GM19043 (cell line): ENCODE results near the gene TBC1D19.
"Not testable (repeated sequence)": the region's sequence is repeated elsewhere in the genome, so short reads cannot be mapped to it uniquely, and the experiment has no call there.

Experiments
- ATAC-seq: cut with Tn5 transposase; IDR thresholded peaks from one replicate; pipeline ENCODE4 v1.9.1; 2021; ENCODE audit warnings: low read depth; ENCODE audit not compliant: unreplicated experiment

TBC1D19 gene

GRCh38 chr4:26583865-26584652, at the start of gene TBC1D19:
Gene TBC1D19 (plus strand): TSS chr4:26584084. CDS start chr4:26584194, 110 bp downstream.
- peak; percentile 100 for ATAC-seq

DNA sequence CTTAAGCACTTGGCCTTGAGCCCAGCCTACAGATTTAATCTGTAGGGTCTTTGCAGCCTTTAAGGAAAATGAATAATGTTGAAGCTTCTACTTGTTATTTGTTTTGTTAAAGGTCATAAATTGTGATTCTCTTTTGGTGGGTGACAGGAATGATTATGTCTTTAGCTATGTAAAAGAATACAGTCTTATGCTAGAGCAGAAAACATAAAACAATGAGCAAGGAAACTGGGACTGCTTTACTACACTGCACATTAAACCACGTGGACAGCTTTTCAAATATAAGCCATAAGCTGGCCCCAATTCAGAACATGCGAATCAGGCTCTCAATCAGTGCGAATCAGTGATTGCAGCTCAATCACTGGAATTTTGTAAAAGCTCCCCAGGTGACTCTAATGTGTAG, 40.9 kb upstream of the TBC1D19 start:
- ATAC-seq: no peak

DNA sequence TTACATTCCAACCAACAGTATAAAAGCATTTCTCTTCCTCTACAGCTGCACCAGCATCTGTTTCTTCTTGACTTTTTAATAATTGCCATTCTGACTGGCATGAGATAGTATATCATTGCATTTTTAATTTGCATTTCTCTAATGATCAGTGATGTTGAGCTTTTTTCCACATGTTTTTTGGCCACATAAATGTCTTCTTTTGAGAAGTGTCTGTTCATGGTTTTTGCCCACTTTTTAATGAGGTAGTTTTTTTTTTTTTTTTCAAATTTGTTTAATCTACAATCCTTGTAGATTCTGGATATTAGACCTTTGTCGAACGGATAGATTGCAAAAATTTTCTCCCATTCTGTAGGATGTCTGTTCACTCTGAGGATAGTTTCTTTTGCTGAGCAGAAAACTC, 39.5 kb upstream of the TBC1D19 start:
- ATAC-seq: no peak

DNA sequence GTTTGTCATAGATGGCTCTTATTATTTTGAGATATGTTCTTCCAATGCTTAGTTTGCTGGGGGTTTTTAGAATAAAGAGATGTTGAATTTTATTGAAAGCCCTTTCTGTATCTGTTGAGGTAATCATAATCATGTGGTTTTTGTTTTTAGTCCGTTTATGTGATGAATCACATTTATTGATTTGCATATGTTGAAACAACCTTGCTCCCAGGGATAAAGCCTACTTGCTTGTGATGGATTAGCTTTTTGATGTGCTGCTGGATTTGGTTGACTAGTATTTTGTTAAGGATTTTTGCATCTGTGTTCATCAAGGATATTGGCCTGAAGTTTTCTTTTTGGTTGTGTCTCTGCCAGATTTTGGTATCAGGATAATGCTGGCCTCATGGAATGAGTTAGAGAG, 35.5 kb upstream of the TBC1D19 start:
- ATAC-seq: not testable (repeated sequence)

- no peak for ATAC-seq
Measured at GRCh38 chr4:26557164-26557563, 26.7 kb upstream of the TBC1D19 start.

DNA sequence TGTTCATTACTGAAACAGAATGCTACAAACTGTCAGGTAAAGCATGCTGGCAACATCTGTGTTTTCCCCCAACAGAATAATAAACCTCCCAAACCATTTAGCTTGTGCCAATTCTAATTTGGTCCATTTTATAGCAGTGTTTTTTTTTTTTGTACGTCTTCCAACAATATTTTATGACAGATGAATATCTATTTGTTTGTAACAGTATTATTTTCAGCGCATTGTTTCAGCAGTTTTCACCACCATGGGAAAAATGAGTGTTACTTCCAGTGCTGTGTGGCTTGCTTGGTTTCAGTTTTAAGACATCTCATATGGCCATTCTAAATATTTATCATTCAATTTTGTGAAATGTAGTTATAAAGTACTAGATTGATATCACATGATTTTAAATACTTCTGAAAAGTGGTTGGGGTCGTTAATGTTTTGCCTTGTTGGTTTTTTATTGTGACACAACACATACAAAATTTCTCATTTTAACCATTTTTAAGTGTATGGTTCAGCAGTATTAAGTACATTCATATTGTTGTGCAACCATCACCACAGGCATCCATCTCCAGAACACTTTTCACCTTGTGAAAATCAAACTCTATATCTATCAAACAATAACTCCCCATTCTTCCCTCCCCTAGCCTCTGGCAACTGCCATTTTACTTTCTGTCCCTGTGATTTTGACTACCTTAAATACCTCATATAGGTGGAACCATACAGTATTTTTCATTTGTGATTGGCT, 25.6 kb upstream of the TBC1D19 start:
- ATAC-seq: no peak

GRCh38 chr4:26566133-26566532, 17.8 kb upstream of the TBC1D19 start:
- ATAC-seq: no peak

DNA sequence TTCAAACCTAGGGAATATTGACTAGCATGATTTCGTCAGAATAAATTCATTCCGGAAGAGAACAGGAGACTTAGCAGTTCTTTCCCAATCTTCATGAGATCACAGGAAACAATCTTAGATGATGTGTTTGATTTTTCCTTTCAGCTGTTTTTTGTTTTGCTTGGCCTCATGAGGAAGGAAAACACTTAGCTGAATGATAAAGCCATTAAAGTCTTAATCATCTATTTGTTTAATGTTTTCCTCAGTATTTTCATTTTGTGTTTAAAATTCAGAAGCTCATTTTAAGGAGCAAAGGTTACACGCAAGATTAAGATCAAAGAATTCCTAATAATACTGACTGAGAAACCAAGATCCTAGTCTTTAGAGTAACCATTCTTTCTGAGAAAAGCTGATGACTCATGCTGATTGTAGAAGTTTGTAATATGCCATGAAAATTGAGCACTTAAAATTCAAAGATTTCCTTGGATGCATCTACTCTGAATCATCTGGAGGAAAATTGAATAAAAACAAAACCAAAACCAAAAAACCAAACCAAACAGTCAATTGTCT, 15.4 kb upstream of the TBC1D19 start:
- ATAC-seq: no peak

DNA sequence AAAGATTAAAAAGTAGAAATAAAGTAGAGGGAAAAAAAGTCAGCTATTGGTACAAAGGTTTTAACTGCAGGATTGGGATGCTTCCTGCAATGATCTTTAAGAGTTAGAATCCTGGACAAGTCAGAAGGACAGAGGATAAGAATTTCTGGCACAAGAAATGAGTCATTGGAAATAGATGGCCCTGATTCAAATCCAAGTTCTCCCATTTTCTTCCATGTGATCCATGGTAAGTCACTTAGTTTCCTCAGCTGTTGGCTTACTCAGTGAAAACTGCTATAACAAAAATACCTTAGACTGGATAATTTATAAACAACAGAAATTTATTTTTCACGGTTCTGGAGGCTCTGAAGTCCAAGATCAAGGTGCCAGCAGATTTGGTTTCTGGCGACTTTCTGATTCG, 13.3 kb upstream of the TBC1D19 start:
- ATAC-seq: no peak

- ATAC-seq: no peak
Measured at GRCh38 chr4:26573389-26573794, 10.5 kb upstream of the TBC1D19 start.

GRCh38 chr4:26574563-26574962, 9.3 kb upstream of the TBC1D19 start:
- ATAC-seq: no peak

DNA sequence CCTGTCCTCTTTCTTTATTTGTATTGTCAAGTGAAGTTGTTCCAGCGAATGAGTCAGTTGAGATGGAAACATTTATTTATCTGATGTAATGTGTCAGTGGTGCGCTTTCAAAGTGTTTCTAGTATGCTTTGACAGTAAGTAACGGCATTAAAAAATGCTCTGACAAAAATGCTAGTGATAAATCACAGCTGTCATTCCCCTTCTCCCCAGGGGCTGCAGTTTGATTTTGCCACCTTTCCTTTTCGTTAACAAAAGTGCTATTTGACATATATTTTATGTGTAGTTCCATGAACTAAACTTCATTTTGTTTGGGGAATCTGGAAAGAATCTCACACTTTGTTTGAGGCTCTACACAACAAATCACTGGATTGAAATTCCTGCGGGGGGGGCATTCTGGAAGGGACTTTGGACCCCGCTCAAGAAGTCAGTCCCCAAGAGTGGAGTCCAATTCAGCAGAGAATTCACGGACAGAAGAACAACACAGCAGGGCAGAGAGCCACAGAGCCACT, 7.6 kb upstream of the TBC1D19 start:
- no peak for ATAC-seq

DNA sequence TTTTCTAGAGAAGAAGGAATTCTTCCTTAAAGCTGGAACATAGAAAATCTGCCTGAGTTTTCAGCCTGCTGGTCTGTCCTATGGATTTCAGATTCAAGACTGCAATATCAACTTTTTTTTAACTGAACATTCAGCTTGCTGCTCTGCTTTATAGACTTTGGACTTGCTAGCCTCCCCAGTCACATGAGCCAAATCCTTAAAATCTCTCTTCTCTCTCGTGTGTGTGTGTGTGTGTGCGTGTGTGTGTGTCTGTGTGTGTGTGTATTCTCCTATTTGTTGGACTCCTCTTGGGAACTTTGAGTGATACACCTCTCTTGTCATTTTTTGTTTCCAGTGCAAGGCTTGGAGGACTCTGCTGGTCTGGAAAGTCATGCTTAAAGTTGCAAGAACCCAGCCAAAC, 6.8 kb upstream of the TBC1D19 start:
- ATAC-seq: no peak

- ATAC-seq: no peak
Measured at GRCh38 chr4:26579169-26579568, 4.7 kb upstream of the TBC1D19 start.

GRCh38 chr4:26581341-26581740, 2.5 kb upstream of the TBC1D19 start:
- ATAC-seq: not testable (repeated sequence)

GRCh38 chr4:26583538-26583864, 383 bp upstream of the TBC1D19 start:
- ATAC-seq: peak; percentile 47

DNA sequence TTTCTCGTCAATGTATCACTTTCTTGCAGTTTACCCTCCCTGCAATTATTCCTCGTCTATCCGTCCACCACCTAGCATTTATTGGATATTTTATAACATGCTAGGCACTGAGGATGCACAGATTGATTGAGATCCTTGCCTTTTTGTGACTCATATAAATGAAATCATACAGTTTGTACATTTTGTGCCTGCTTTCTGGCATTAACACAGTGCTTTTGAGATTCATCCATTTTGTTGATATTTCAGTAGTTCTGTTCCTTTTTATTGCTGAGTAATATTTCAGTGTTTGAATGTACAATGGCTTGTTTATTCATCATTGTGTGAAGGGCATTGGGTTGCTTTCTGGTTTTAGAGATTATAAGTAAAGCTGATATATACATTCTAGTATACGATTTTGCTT, 841 bp downstream of the TBC1D19 start:
- no peak for ATAC-seq

DNA sequence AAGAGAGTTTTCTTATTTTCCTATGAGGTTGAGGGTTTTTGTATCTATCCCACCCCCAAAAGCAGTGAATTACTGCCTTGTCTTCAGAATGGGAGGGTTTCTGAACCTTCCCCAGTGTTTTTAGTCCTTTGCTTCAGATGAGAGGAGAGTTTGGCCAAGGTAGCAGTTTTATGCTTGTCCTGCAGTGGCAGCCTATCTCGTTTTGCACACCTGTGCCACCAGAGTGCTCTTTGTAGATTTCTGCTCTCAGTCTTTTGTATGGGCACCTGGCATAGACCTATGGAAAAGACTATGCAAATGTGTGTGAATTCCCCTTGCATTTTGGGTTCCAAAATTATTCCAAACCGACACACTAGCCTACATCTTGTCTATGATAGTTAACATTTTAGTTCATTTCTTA, 5.8 kb downstream of the TBC1D19 start:
- ATAC-seq: no peak

DNA sequence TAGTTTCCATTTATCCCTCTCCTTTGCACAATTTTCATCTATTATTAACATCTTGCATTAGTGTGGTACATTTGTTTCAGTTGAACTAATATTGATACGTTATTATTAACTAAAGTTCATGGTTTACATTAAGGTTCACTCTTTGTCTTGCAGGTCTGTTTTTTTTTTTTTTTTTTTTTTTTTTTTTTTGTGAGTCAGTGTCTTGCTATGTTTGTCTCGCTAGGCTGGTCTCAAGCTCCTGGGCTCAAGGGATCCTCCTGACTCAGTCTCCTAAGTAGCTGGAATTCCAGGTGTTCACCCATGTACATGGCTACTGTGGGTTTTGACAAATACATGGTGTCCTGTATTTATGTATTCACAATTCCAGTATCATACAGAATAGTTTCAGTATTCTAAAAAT, 6.8 kb downstream of the TBC1D19 start:
- ATAC-seq: no peak

DNA sequence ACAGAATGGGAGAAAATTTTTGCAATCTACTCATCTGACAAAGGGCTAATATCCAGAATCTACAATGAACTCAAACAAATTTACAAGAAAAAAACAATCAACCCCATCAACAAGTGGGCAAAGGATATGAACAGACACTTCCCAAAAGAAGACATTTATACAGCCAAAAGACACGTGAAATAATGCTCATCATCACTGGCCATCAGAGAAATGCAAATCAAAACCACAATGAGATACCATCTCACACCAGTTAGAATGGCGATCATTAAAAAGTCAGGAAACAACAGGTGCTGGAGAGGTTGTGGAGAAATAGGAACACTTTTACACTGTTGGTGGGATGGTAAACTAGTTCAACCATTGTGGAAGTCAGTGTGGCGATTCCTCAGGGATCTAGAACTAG, 9.7 kb downstream of the TBC1D19 start:
- not testable (repeated sequence) for ATAC-seq

DNA sequence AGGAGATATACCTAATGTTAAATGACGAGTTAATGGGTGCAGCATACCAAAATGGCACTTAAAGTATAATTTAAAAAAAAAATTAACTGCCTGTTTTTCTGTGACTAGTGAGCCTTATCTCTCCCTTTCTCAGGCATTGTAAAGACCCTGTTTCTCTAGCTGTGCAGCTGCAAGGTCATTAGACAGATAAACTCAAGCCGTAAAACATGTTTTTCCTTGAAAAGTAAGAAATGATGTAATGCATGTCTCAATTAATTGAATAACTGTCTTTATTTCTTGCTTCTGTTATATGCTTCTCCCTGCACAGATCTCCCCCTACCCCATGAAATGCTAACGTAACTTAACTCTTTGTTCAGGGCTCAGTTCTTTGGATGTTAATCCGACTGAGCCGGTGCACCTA, 10.5 kb downstream of the TBC1D19 start:
- no peak for ATAC-seq

- ATAC-seq: no peak
Measured at GRCh38 chr4:26594778-26595177, 10.9 kb downstream of the TBC1D19 start.
